Activated CD4-positive, alpha-beta T cell treated with anti-CD3 and anti-CD28 coated beads for 36 hours (primary cell): ENCODE measurements around the gene NALCN. TPM values are rescaled to one million over a fixed set of nuclear protein-coding genes. Genes with fewer than 3 reads are reported as not detected.

ENCODE experiments used
- ATAC-seq: fragments of 200-7000 bp; cut with Tn5 transposase; one replicate; pipeline ENCODE4 v1.10.0; 2021; ENCODE audit warnings: mild to moderate bottlenecking, moderate library complexity
- CTCF ChIA-PET: fragments of 350-600 bp; sonication (Branson Sonifier 250); formaldehyde crosslinking; loops from one replicate; lab custom pipeline; 2021; ENCODE audit warnings: antibody characterized with exemption; lab: Charles Lee
- POLR2A ChIA-PET: fragments of 350-600 bp; sonication (Branson Sonifier 250); formaldehyde crosslinking; loops from one replicate; lab custom pipeline; 2021; ENCODE audit warnings: antibody characterized with exemption, inconsistent platforms; lab: Charles Lee
- DNase-seq: peaks from one replicate; pipeline ENCODE4 v3.0.0-alpha.2; 2020
- H3K27ac Mint-ChIP-seq: one replicate; pipeline ENCODE4 v1.8.0; 2021; ENCODE audit warnings: mixed read lengths
- H3K27me3 Mint-ChIP-seq: one replicate; pipeline ENCODE4 v1.8.0; 2021; ENCODE audit warnings: mixed read lengths
- H3K36me3 Mint-ChIP-seq: one replicate; pipeline ENCODE4 v1.8.0; 2021; ENCODE audit warnings: low read depth, mixed read lengths
- H3K4me1 Mint-ChIP-seq: one replicate; pipeline ENCODE4 v1.8.0; 2021; ENCODE audit warnings: mixed read lengths
- H3K4me3 Mint-ChIP-seq: one replicate; pipeline ENCODE4 v1.8.0; 2021; ENCODE audit warnings: mild to moderate bottlenecking, moderate library complexity, mixed read lengths
- H3K9me3 Mint-ChIP-seq: one replicate; pipeline ENCODE4 v1.8.0; 2021; ENCODE audit warnings: low read depth, mixed read lengths
- intact Hi-C, 2 experiments: fragments of 100-400 bp; cut with DNase I in 1 of 2; cut with micrococcal nuclease in 1 of 2; formaldehyde crosslinking; loops; one replicate each; pipeline versions ENCODE4 v1.14.2 to v1.15.1; 2022 to 2024; cut with DNase I, micrococcal nuclease
- total RNA-seq, 2 experiments: library from RNA; stranded (reverse); gene quantifications; one replicate each; pipeline ENCODE4 v1.2.3, GENCODE V29; 2021

Gene NALCN
- total RNA-seq, 2 experiments from 2014 or later = not detected

- CTCF ChIA-PET = no interaction called here
- no peak for ATAC-seq
- H3K4me3 Mint-ChIP-seq = no peak overlapping the region
Measured at GRCh38 chr13:101218484-101218883, 197.8 kb downstream of the NALCN start.

GRCh38 chr13:101217086-101217485 is 199.2 kb downstream of the NALCN start:
- Mint-ChIP-seq H3K36me3 (no peaks in the 10 kb centered on the region), H3K4me3 (no peak overlapping the region), H3K4me1 (no peaks in the 10 kb centered on the region), H3K9me3 (peaks cover 5% of the 10 kb centered on the region), H3K27ac (no peak overlapping the region), H3K27me3 (no peaks in the 10 kb centered on the region)
- DNase-seq = no peak
- ChIA-PET POLR2A (no interaction called here), CTCF (no interaction called here)
- intact Hi-C loops = no loop called here
- ATAC-seq = no peak

More at GRCh38 chr13:101218484-101218883, 197.8 kb downstream of the NALCN start:
- H3K27me3 Mint-ChIP-seq = no peaks in the 10 kb centered on the region
- no peaks in the 10 kb centered on the region for H3K9me3 Mint-ChIP-seq
- H3K36me3 Mint-ChIP-seq = no peaks in the 10 kb centered on the region
- POLR2A ChIA-PET = no interaction called here
- no peaks in the 10 kb centered on the region for H3K4me1 Mint-ChIP-seq
- H3K27ac Mint-ChIP-seq = no peak overlapping the region
- intact Hi-C loops = no loop called here
- no peak for DNase-seq

GRCh38 chr13:101211261-101211660 is 205.0 kb downstream of the NALCN start:
- no peak for ATAC-seq
- intact Hi-C loops = no loop called here
- Mint-ChIP-seq H3K4me3 (no peak overlapping the region), H3K27ac (no peak overlapping the region), H3K9me3 (peaks cover 6% of the 10 kb centered on the region), H3K27me3 (peaks cover 3% of the 10 kb centered on the region), H3K36me3 (no peaks in the 10 kb centered on the region), H3K4me1 (no peaks in the 10 kb centered on the region)
- ChIA-PET CTCF (interaction anchor here (0.6 kb wide), 1 partner anchor 1173 kb away, joined by 3 read pairs; no protein-coding TSS in a partner anchor), POLR2A (no interaction called here)
- DNase-seq = no peak

GRCh38 chr13:101210774-101211173 is 205.5 kb downstream of the NALCN start:
- Mint-ChIP-seq H3K4me3 (no peak overlapping the region), H3K9me3 (peaks cover 6% of the 10 kb centered on the region), H3K27ac (no peak overlapping the region), H3K36me3 (no peaks in the 10 kb centered on the region), H3K4me1 (no peaks in the 10 kb centered on the region), H3K27me3 (peaks cover 3% of the 10 kb centered on the region)
- CTCF ChIA-PET = interaction anchor here (0.6 kb wide), 1 partner anchor 1172 kb away, joined by 3 read pairs; no protein-coding TSS in a partner anchor
- DNase-seq = no peak
- intact Hi-C loops = no loop called here
- POLR2A ChIA-PET = no interaction called here
- no peak for ATAC-seq

- CTCF ChIA-PET = interaction anchor here (0.7 kb wide), 1 partner anchor 59 kb away, joined by 3 read pairs; no protein-coding TSS in a partner anchor
- Mint-ChIP-seq H3K4me1 (no peaks in the 10 kb centered on the region), H3K9me3 (peaks cover 6% of the 10 kb centered on the region), H3K27ac (no peak overlapping the region), H3K36me3 (no peaks in the 10 kb centered on the region), H3K4me3 (no peak overlapping the region), H3K27me3 (peaks cover 3% of the 10 kb centered on the region)
- DNase-seq (no peak), ATAC-seq (no peak)
- POLR2A ChIA-PET = no interaction called here
- intact Hi-C loops = no loop called here
Measured at GRCh38 chr13:101209206-101209893, 207.0 kb downstream of the NALCN start.

DNA sequence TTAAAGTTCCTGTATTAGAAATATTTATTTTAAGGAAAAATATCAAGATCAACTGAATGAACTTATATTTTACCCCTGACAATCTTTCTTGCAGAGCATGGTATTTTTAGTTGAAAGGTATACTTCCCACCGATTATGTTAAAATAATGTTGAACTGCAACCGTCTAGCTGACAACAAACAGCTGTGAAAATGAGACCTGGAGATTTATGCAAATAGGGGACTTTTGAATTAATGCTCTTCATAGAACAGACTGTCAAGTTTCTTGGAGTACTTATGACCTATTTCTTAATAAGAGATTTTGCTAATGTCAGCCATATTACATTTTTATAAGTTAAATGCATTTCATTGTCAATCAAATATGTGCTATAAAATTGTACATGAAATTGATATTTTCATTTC is 210.9 kb downstream of the NALCN start:
- CTCF ChIA-PET = no interaction called here
- Mint-ChIP-seq H3K27ac (no peak overlapping the region), H3K27me3 (peaks cover 4% of the 10 kb centered on the region)

DNA sequence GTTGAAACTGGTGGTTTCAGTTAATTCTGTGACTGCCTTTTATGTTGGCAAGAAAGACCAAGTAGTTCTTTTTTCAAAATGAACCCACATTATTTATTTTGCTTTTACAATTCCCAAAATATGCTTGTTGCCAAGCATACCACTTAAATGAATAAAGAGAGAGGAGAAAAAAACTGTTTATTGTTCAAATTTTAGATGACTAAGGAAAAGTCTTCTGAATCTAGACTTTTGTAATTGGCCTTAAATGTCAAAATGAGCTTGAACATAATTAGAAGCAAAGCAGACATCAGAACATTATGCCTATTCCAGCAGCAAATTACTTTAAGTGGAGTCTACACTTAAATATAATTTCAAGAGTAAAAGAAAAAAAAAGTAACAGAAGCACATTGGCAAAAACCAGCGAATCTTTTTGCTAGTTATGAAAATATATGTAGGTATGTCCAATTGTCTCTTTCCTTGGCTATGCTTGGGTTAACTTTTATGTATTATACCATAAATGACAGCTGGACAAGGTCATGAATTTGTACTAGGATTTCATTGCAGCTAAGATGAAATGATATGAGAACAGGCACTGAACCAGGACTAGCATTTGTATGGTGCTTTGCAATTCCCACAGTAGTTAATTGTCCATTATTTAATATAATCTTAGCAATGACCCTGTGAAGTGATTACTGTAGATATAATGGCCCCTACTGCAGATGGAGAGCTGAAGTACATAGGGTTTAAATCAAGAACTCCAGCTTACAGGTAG is 211.9 kb downstream of the NALCN start:
- no peak for ATAC-seq
- peaks cover 2% of the 10 kb centered on the region for H3K9me3 Mint-ChIP-seq
- intact Hi-C loops = no loop called here
- ChIA-PET POLR2A (no interaction called here), CTCF (interaction anchor here (0.8 to 0.9 kb wide), 2 partner anchors 8 to 79 kb away, joined by 3 read pairs; no protein-coding TSS in a partner anchor)
- DNase-seq = no peak
- H3K27ac Mint-ChIP-seq = no peak overlapping the region
- no peaks in the 10 kb centered on the region for H3K36me3 Mint-ChIP-seq
- no peak overlapping the region for H3K4me3 Mint-ChIP-seq
- no peaks in the 10 kb centered on the region for H3K4me1 Mint-ChIP-seq
- H3K27me3 Mint-ChIP-seq = peaks cover 4% of the 10 kb centered on the region

More for the DNA sequence above, 210.9 kb downstream of the NALCN start:
- POLR2A ChIA-PET = no interaction called here
- Mint-ChIP-seq H3K4me3 (no peak overlapping the region), H3K4me1 (no peaks in the 10 kb centered on the region), H3K36me3 (no peaks in the 10 kb centered on the region), H3K9me3 (peaks cover 2% of the 10 kb centered on the region)
- intact Hi-C loops = no loop called here
- ATAC-seq (no peak), DNase-seq (no peak)

DNA sequence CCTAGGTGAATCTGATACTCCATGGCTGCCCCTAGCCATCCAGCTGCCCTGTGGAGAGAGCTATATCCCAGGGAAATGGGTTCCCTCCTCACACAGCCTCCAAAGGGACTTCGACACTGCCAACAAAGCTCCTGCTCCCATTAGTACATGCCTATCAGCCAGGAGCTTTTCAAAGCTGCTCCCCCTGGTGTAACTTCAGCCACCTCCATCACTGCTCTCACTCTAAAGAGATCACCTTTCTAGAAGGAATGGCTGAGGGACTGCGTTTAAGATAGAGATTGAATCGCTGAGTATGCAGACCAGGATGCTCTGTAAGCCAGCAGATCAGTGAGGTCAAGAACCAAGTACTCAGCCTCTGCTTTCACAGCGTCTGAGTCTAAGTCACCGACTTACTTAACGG is 213.7 kb downstream of the NALCN start:
- DNase-seq (no peak), ATAC-seq (no peak)
- Mint-ChIP-seq H3K4me3 (no peak overlapping the region), H3K4me1 (no peaks in the 10 kb centered on the region), H3K9me3 (no peaks in the 10 kb centered on the region), H3K27me3 (peaks cover 6% of the 10 kb centered on the region), H3K27ac (no peak overlapping the region), H3K36me3 (no peaks in the 10 kb centered on the region)
- ChIA-PET POLR2A (no interaction called here), CTCF (interaction anchor here (1.2 kb wide), 1 partner anchor 58 kb away, joined by 6 read pairs; no protein-coding TSS in a partner anchor)
- intact Hi-C loops = no loop called here

DNA sequence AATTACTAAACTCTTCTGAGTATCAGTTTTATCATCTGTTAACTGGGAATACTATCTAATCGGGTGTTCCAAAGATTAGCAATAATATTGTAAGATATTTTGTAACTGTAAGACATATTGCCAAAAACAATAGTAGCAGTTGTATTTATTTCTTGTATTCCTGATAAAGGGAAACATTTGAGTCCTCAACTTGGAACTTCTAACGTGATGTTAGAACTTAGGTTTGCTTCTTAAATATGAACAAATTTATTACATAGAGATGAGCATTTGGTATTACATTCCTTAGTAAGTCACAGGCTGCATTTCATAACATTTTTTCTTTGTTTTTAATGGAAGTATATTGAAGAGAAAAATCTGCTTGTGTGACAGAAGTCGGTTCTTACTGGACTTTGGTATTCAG is 225.3 kb downstream of the NALCN start:
- Mint-ChIP-seq H3K4me1 (no peaks in the 10 kb centered on the region), H3K27me3 (peaks cover 3% of the 10 kb centered on the region), H3K4me3 (no peak overlapping the region), H3K9me3 (no peaks in the 10 kb centered on the region), H3K27ac (no peak overlapping the region), H3K36me3 (no peaks in the 10 kb centered on the region)
- DNase-seq (no peak), ATAC-seq (no peak)
- intact Hi-C loops = no loop called here
- ChIA-PET CTCF (no interaction called here), POLR2A (no interaction called here)

- DNase-seq (no peak), ATAC-seq (no peak)
- Mint-ChIP-seq H3K4me1 (no peaks in the 10 kb centered on the region), H3K27me3 (no peaks in the 10 kb centered on the region), H3K9me3 (no peaks in the 10 kb centered on the region), H3K36me3 (no peaks in the 10 kb centered on the region), H3K27ac (no peak overlapping the region), H3K4me3 (no peak overlapping the region)
- ChIA-PET POLR2A (no interaction called here), CTCF (interaction anchor here (1.5 kb wide), 1 partner anchor 45 kb away, joined by 3 read pairs; no protein-coding TSS in a partner anchor)
- intact Hi-C loops = no loop called here
Measured at GRCh38 chr13:101190337-101190736, 226.0 kb downstream of the NALCN start.

DNA sequence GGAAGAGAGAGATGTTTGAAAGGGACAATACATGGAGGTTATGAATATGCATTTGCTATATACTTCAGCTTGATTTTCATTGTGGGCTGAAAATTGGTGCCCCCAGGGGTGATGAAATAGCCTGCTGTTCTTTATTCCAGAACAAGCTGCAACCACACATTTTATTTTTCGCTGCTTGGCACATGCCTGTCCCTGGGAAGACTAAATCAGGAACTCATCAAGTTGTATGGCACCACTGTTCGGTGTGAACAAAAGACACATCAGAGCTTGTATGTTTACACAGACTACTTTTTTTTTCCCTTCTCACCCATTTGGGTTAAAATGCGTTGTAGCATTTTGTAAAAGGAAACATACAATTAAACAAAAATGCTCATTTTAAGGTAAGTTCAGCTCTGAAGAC is 230.7 kb downstream of the NALCN start:
- Mint-ChIP-seq H3K4me3 (no peak overlapping the region), H3K27me3 (peaks cover 2% of the 10 kb centered on the region), H3K27ac (no peak overlapping the region), H3K4me1 (no peaks in the 10 kb centered on the region), H3K36me3 (no peaks in the 10 kb centered on the region), H3K9me3 (no peaks in the 10 kb centered on the region)
- ChIA-PET POLR2A (no interaction called here), CTCF (interaction anchor here (0.7 to 1.4 kb wide), 4 partner anchors 9 to 193 kb away, joined by 3 to 4 read pairs (median 3); no protein-coding TSS in a partner anchor)
- ATAC-seq (no peak), DNase-seq (no peak)
- intact Hi-C loops = no loop called here
